ENCODE results near the gene SUN5.

The SUN5 gene

GRCh38 chr20:32982617-32983458, 21.4 kb downstream of the SUN5 start:
- peak; percentile 89 for TF ChIP-seq NFIC (IDR thresholded peaks at IDR 0.05)
- no peak for TF ChIP-seq RAD21 (IDR thresholded peaks at IDR 0.05; ENCODE audit: low read depth)
- TF ChIP-seq EGR1 (IDR thresholded peaks at IDR 0.05) = no peak
- TF ChIP-seq EP300 (IDR thresholded peaks at IDR 0.05; ENCODE audit: borderline replicate concordance) = peak; percentile 47; the same call in 1 of the 2 replicates
- TF ChIP-seq CEBPB (IDR thresholded peaks at IDR 0.05) = no peak
- TF ChIP-seq CREB1 (IDR thresholded peaks at IDR 0.05; ENCODE audit: low read depth) = no peak
- TF ChIP-seq YY1 (IDR thresholded peaks at IDR 0.05; ENCODE audit: low read depth) = no peak; the same call in 1 of the 2 replicates
- 0 out of 2 replicates have a peak, but pooled peaks have one; percentile 16 for TF ChIP-seq MAX (IDR thresholded peaks at IDR 0.05)
- no peak for TF ChIP-seq REST (IDR thresholded peaks at IDR 0.05; ENCODE audit: low read depth)
- TF ChIP-seq TEAD4 (IDR thresholded peaks at IDR 0.05) = peak; percentile 78
- peak; percentile 69 for TF ChIP-seq TCF12 (IDR thresholded peaks at IDR 0.05; ENCODE audit: low read depth)

GRCh38 chr20:32980990-32981389, 23.2 kb downstream of the SUN5 start:
- no peak for TF ChIP-seq EP300 (IDR thresholded peaks at IDR 0.05; ENCODE audit: borderline replicate concordance)
- no peak for TF ChIP-seq NFIC (IDR thresholded peaks at IDR 0.05)
- TF ChIP-seq EGR1 (IDR thresholded peaks at IDR 0.05) = no peak
- no peak for TF ChIP-seq TEAD4 (IDR thresholded peaks at IDR 0.05)
- no peak for TF ChIP-seq MAX (IDR thresholded peaks at IDR 0.05)
- TF ChIP-seq TAF1 (IDR thresholded peaks at IDR 0.05; ENCODE audit: low read depth) = no peak
- no peak for TF ChIP-seq YY1 (IDR thresholded peaks at IDR 0.05; ENCODE audit: low read depth)
- TF ChIP-seq TCF12 (IDR thresholded peaks at IDR 0.05; ENCODE audit: low read depth) = no peak

GRCh38 chr20:32980131-32980941, 23.9 kb downstream of the SUN5 start:
- TF ChIP-seq REST (IDR thresholded peaks at IDR 0.05; ENCODE audit: low read depth) = no peak
- TF ChIP-seq TCF12 (IDR thresholded peaks at IDR 0.05; ENCODE audit: low read depth) = no peak
- no peak for TF ChIP-seq TEAD4 (IDR thresholded peaks at IDR 0.05)
- TF ChIP-seq EGR1 (IDR thresholded peaks at IDR 0.05) = no peak
- no peak for TF ChIP-seq MAX (IDR thresholded peaks at IDR 0.05)
- no peak for TF ChIP-seq CEBPB (IDR thresholded peaks at IDR 0.05)
- TF ChIP-seq USF1 (IDR thresholded peaks at IDR 0.05) = no peak
- TF ChIP-seq YY1 (IDR thresholded peaks at IDR 0.05; ENCODE audit: low read depth) = no peak
- no peak for TF ChIP-seq FOXM1 (IDR thresholded peaks at IDR 0.05; ENCODE audit: borderline replicate concordance, low read depth)

GRCh38 chr20:32979201-32979998, 24.8 kb downstream of the SUN5 start:
- no peak for TF ChIP-seq FOXM1 (IDR thresholded peaks at IDR 0.05; ENCODE audit: borderline replicate concordance, low read depth)
- no peak for TF ChIP-seq RAD21 (IDR thresholded peaks at IDR 0.05; ENCODE audit: low read depth)
- no peak for TF ChIP-seq TCF12 (IDR thresholded peaks at IDR 0.05; ENCODE audit: low read depth)
- no peak for TF ChIP-seq CEBPB (IDR thresholded peaks at IDR 0.05)
- no peak for TF ChIP-seq USF1 (IDR thresholded peaks at IDR 0.05)
- no peak for TF ChIP-seq CREB1 (IDR thresholded peaks at IDR 0.05; ENCODE audit: low read depth)
- TF ChIP-seq MAX (IDR thresholded peaks at IDR 0.05) = no peak
- TF ChIP-seq EP300 (IDR thresholded peaks at IDR 0.05; ENCODE audit: borderline replicate concordance) = no peak
- no peak for TF ChIP-seq EGR1 (IDR thresholded peaks at IDR 0.05)
- TF ChIP-seq NFIC (IDR thresholded peaks at IDR 0.05) = no peak
- no peak for TF ChIP-seq REST (IDR thresholded peaks at IDR 0.05; ENCODE audit: low read depth)
- TF ChIP-seq TAF1 (IDR thresholded peaks at IDR 0.05; ENCODE audit: low read depth) = no peak
- TF ChIP-seq TEAD4 (IDR thresholded peaks at IDR 0.05) = no peak

Measured in Ishikawa (cell line).